ENCODE measurements around the gene RPS15. TPM values are rescaled to one million over a fixed set of nuclear protein-coding genes. Genes with fewer than 3 reads are reported as not detected.

Gene RPS15
- total RNA-seq, 5 donors from 2014 or later (not counting 1 experiment from before 2014, with no cell fraction given): 1,731 to 2,353 (median 2,282) TPM

DNA sequence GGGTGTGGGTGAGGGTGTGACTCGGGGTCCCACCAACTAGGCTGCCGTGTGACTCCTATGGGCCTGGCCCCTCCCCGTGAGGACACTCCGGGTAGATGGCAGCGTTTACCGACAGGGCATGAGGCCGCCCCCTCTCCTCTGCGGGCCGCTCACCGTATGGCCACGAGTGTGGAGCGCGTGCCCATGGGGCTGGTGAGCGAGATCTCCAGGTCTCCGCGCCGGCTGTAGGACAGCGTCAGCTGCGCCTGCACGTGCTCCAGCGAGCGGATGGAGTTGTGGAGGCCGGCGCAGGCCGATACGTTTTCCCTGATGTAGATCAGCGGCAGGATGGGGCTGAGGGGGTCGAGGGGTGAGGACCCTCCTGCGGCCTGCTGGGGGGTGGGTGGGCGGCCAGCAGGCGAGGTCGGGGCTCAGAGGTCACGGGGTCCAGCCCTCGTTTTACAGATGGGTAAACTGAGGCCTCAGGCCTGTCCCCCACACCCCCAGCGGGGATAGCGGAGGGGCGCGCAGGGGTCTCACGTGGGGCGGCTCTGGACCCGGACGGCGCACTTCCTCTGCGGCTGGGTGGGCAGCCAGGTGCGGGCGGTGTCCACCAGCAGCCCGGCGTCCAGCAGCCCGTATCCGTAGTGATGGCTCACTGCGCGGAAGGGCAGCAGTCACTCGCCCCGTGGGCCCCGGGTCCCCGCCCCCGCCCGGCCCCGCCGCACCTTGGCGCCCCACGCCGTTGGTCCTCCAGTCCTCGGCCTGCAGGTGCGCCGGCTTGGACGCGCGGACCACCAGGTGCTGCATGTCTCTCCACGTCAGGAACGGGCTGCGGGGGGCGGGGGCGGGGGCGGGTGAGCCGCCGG lies 45.2 kb downstream of the RPS15 start:
- H3K36me3 Mint-ChIP-seq: no peaks in the 10 kb centered on the region

DNA sequence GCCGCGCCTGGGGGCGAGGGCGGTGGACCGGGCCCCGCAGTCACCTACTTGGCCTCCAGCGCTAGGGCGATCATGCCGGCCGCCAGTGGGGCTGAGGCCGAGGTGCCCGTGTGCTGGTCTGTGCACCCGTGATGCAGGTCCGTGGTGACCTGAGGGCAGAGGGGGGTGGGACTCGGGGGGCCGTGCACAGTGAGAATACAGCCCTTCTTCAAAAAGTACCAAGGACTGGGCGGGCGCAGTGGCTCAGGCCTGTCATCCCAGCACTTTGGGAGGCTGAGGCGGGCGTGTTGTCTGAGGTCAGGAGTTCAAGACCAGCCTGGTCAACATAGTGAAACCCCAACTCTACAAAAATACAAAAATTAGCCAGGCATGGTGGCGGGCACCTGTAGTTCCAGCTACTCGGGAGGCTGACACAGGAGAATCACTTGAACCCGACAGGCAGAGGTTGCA lies 45.8 kb downstream of the RPS15 start:
- Mint-ChIP-seq H3K4me1 (peaks cover 4 to 6% (median 4%) of the 10 kb centered on the region in 3 donors), H3K27me3 (no peaks in the 10 kb centered on the region), H3K36me3 (no peaks in the 10 kb centered on the region), H3K4me3 (no peak overlapping the region), H3K27ac (no peak overlapping the region), H3K9me3 (no peaks in the 10 kb centered on the region)
- ATAC-seq (replicated peaks in 1 of 4) (no peak), DNase-seq (no peak)
- Histone ChIP-seq H3K27me3 (replicated peaks in 1 of 2; ENCODE audit: control insufficient read depth in 2 of 2, extremely low read depth in 1 of 2, insufficient read depth in 2 of 2, low read length in 1 of 2) (no peaks in the 10 kb centered on the region), H3K4me1 (ENCODE audit: control insufficient read depth in 1 of 2, extremely low read depth in 1 of 2, insufficient read depth in 2 of 2, low read length in 2 of 2) (peaks cover 0 to 6% of the 10 kb centered on the region in 2 experiments), H3K4me3 (ENCODE audit: control insufficient read depth in 1 of 2, extremely low read depth in 1 of 2, low read length in 1 of 2) (no peak overlapping the region), H3K36me3 (ENCODE audit: control insufficient read depth in 2 of 2, extremely low read depth in 1 of 2, insufficient read depth in 1 of 2, low read length in 1 of 2) (no peaks in the 10 kb centered on the region), H3K27ac (ENCODE audit: low read length) (no peak overlapping the region), H3K9me3 (no peaks in the 10 kb centered on the region)
- WGBS (ENCODE audit: insufficient coverage): 93% methylated on average over 22 of the region's 23 CpGs
- ChIA-PET CTCF (no interaction called here), POLR2A (no interaction called here)

More for the DNA sequence above, 45.2 kb downstream of the RPS15 start:
- Histone ChIP-seq H3K27me3 (replicated peaks in 1 of 2; ENCODE audit: control insufficient read depth in 2 of 2, extremely low read depth in 1 of 2, insufficient read depth in 2 of 2, low read length in 1 of 2) (no peaks in the 10 kb centered on the region), H3K36me3 (ENCODE audit: control insufficient read depth in 2 of 2, extremely low read depth in 1 of 2, insufficient read depth in 1 of 2, low read length in 1 of 2) (no peaks in the 10 kb centered on the region), H3K4me1 (ENCODE audit: control insufficient read depth in 1 of 2, extremely low read depth in 1 of 2, insufficient read depth in 2 of 2, low read length in 2 of 2) (peaks cover 3 to 9% of the 10 kb centered on the region in 2 experiments), H3K9me3 (no peaks in the 10 kb centered on the region), H3K4me3 (ENCODE audit: control insufficient read depth in 1 of 2, extremely low read depth in 1 of 2, low read length in 1 of 2) (no peak overlapping the region), H3K27ac (ENCODE audit: low read length) (no peak overlapping the region)
- CTCF ChIA-PET: no interaction called here
- Mint-ChIP-seq H3K27me3 (no peaks in the 10 kb centered on the region), H3K27ac (no peak overlapping the region), H3K9me3 (no peaks in the 10 kb centered on the region), H3K4me1 (peaks cover 4 to 8% (median 8%) of the 10 kb centered on the region in 3 donors), H3K4me3 (no peak overlapping the region)
- POLR2A ChIA-PET: no interaction called here
- DNase-seq (no peak), ATAC-seq (replicated peaks in 1 of 4) (no peak)
- WGBS (ENCODE audit: insufficient coverage): 95% methylated on average over 65 of the region's 77 CpGs

GRCh38 chr19:1486720-1487575 lies 48.8 kb downstream of the RPS15 start:
- Mint-ChIP-seq H3K4me1 (peaks cover 10 to 14% (median 11%) of the 10 kb centered on the region in 3 donors), H3K27me3 (no peaks in the 10 kb centered on the region), H3K4me3 (no peak overlapping the region), H3K9me3 (no peaks in the 10 kb centered on the region), H3K27ac (no peak overlapping the region), H3K36me3 (no peaks in the 10 kb centered on the region)
- peaks cover 0 to 22% of the 10 kb centered on the region in 2 experiments for H3K4me1 ChIP-seq (ENCODE audit: control insufficient read depth in 1 of 2, extremely low read depth in 1 of 2, insufficient read depth in 2 of 2, low read length in 2 of 2)
- H3K27me3 ChIP-seq (replicated peaks in 1 of 2; ENCODE audit: control insufficient read depth in 2 of 2, extremely low read depth in 1 of 2, insufficient read depth in 2 of 2, low read length in 1 of 2): peaks cover 0 to 8% of the 10 kb centered on the region in 2 experiments
- H3K36me3 ChIP-seq (ENCODE audit: control insufficient read depth in 2 of 2, extremely low read depth in 1 of 2, insufficient read depth in 1 of 2, low read length in 1 of 2): no peaks in the 10 kb centered on the region
- 96% methylated on average over 44 of the region's 56 CpGs for WGBS (ENCODE audit: insufficient coverage)
- no peak overlapping the region for H3K4me3 ChIP-seq (ENCODE audit: control insufficient read depth in 1 of 2, extremely low read depth in 1 of 2, low read length in 1 of 2)
- ChIA-PET CTCF (no interaction called here), POLR2A (no interaction called here)
- no peak overlapping the region for H3K27ac ChIP-seq (ENCODE audit: low read length)
- no peak for DNase-seq
- no peaks in the 10 kb centered on the region for H3K9me3 ChIP-seq
- no peak for ATAC-seq (replicated peaks in 1 of 4)

- 90% methylated on average over 27 of the region's 40 CpGs for WGBS (ENCODE audit: insufficient coverage)
- Histone ChIP-seq H3K9me3 (no peaks in the 10 kb centered on the region), H3K36me3 (ENCODE audit: control insufficient read depth in 2 of 2, extremely low read depth in 1 of 2, insufficient read depth in 1 of 2, low read length in 1 of 2) (no peaks in the 10 kb centered on the region), H3K27ac (ENCODE audit: low read length) (no peak overlapping the region), H3K4me1 (ENCODE audit: control insufficient read depth in 1 of 2, extremely low read depth in 1 of 2, insufficient read depth in 2 of 2, low read length in 2 of 2) (peaks cover 0 to 22% of the 10 kb centered on the region in 2 experiments), H3K27me3 (replicated peaks in 1 of 2; ENCODE audit: control insufficient read depth in 2 of 2, extremely low read depth in 1 of 2, insufficient read depth in 2 of 2, low read length in 1 of 2) (peaks cover 0 to 8% of the 10 kb centered on the region in 2 experiments), H3K4me3 (ENCODE audit: control insufficient read depth in 1 of 2, extremely low read depth in 1 of 2, low read length in 1 of 2) (no peak overlapping the region)
- Mint-ChIP-seq H3K4me1 (peaks cover 11 to 16% (median 12%) of the 10 kb centered on the region in 3 donors), H3K4me3 (no peak overlapping the region), H3K27ac (no peak overlapping the region), H3K27me3 (no peaks in the 10 kb centered on the region), H3K36me3 (no peaks in the 10 kb centered on the region), H3K9me3 (no peaks in the 10 kb centered on the region)
- POLR2A ChIA-PET: no interaction called here
- no peak for ATAC-seq (replicated peaks in 1 of 4)
- CTCF ChIA-PET: no interaction called here
- DNase-seq: no peak
Measured at GRCh38 chr19:1487576-1488281, 49.5 kb downstream of the RPS15 start.

GRCh38 chr19:1488282-1488601 lies 50.0 kb downstream of the RPS15 start:
- no peaks in the 10 kb centered on the region for H3K9me3 Mint-ChIP-seq
- H3K27ac Mint-ChIP-seq: no peak overlapping the region
- DNase-seq: no peak
- ChIA-PET CTCF (no interaction called here), POLR2A (no interaction called here)
- 77% methylated on average over 10 of the region's 11 CpGs for WGBS (ENCODE audit: insufficient coverage)
- no peak overlapping the region for H3K4me3 Mint-ChIP-seq
- no peaks in the 10 kb centered on the region for H3K36me3 Mint-ChIP-seq
- peaks cover 11 to 16% (median 12%) of the 10 kb centered on the region in 3 donors for H3K4me1 Mint-ChIP-seq
- Histone ChIP-seq H3K27me3 (replicated peaks in 1 of 2; ENCODE audit: control insufficient read depth in 2 of 2, extremely low read depth in 1 of 2, insufficient read depth in 2 of 2, low read length in 1 of 2) (peaks cover 0 to 8% of the 10 kb centered on the region in 2 experiments), H3K4me3 (ENCODE audit: control insufficient read depth in 1 of 2, extremely low read depth in 1 of 2, low read length in 1 of 2) (no peak overlapping the region), H3K9me3 (no peaks in the 10 kb centered on the region), H3K27ac (ENCODE audit: low read length) (no peak overlapping the region), H3K36me3 (ENCODE audit: control insufficient read depth in 2 of 2, extremely low read depth in 1 of 2, insufficient read depth in 1 of 2, low read length in 1 of 2) (no peaks in the 10 kb centered on the region), H3K4me1 (ENCODE audit: control insufficient read depth in 1 of 2, extremely low read depth in 1 of 2, insufficient read depth in 2 of 2, low read length in 2 of 2) (peaks cover 0 to 22% of the 10 kb centered on the region in 2 experiments)
- ATAC-seq (replicated peaks in 1 of 4): no peak
- no peaks in the 10 kb centered on the region for H3K27me3 Mint-ChIP-seq
